HG03064 (cell line): ENCODE results near the gene N4BP3.

Experiments used
- ATAC-seq: cut with Tn5 transposase; IDR thresholded peaks from one replicate; pipeline ENCODE4 v1.9.1; 2021; ENCODE audit warnings: low read depth; ENCODE audit not compliant: unreplicated experiment

The N4BP3 gene

GRCh38 chr5:178143901-178144300 is 30.6 kb downstream of the N4BP3 start:
- ATAC-seq = no peak

- peak; percentile 53 for ATAC-seq
These were observed 32.9 kb downstream of the N4BP3 start for GRCh38 chr5:178145965-178146820.

GRCh38 chr5:178147406-178147805 is 34.1 kb downstream of the N4BP3 start:
- ATAC-seq = no peak

- no peak for ATAC-seq
These were observed 36.0 kb downstream of the N4BP3 start for GRCh38 chr5:178149199-178149932.

GRCh38 chr5:178150977-178151734 is 37.8 kb downstream of the N4BP3 start:
- no peak for ATAC-seq

- ATAC-seq = no peak
These were observed 39.4 kb downstream of the N4BP3 start for GRCh38 chr5:178152491-178153444.

GRCh38 chr5:178153530-178154340 is 40.4 kb downstream of the N4BP3 start, which contains the start of gene NHP2:
TSS of gene NHP2 (minus strand) at chr5:178153885. CDS start at chr5:178153817, 68 bp downstream.
- peak; percentile 98 for ATAC-seq

GRCh38 chr5:178155065-178155464 is 41.7 kb downstream of the N4BP3 start:
- no peak for ATAC-seq

GRCh38 chr5:178160176-178160575 is 46.8 kb downstream of the N4BP3 start:
- no peak for ATAC-seq

GRCh38 chr5:178162481-178162880 is 49.1 kb downstream of the N4BP3 start:
- ATAC-seq = no peak

- ATAC-seq = peak; percentile 84
These were observed 50.7 kb downstream of the N4BP3 start for GRCh38 chr5:178163772-178164735.

- ATAC-seq = no peak
These were observed 52.2 kb downstream of the N4BP3 start for GRCh38 chr5:178165581-178165980.

GRCh38 chr5:178170455-178170854 is 57.1 kb downstream of the N4BP3 start:
- no peak for ATAC-seq

GRCh38 chr5:178174456-178174855 is 61.1 kb downstream of the N4BP3 start:
- ATAC-seq = no peak
